HFF-Myc (cell line): Measurements from ENCODE around the gene LUC7L.
"Not testable (repeated sequence)": the region's sequence is repeated elsewhere in the genome, so short reads cannot be mapped to it uniquely, and the experiment has no call there.

ENCODE experiments used
- DNase-seq: peaks from one replicate; pipeline ENCODE4 v3.0.0-alpha.2; 2011; ENCODE audit warnings: low read depth; ENCODE audit errors: extremely low read depth
- H3K4me3 ChIP-seq: replicated peaks from 2 replicates; pipeline ENCODE4 v1.5.1; 2011; ENCODE audit warnings: low read depth, mild to moderate bottlenecking, control low read depth, low read length
- TF ChIP-seq, protein P1 (sequence below): IDR thresholded peaks from 2 replicates; pipeline ENCODE4 v1.5.1; 2012; ENCODE audit warnings: mild to moderate bottlenecking, low read depth, low read length, control low read depth; ENCODE audit errors: missing control alignments

Gene LUC7L

DNA sequence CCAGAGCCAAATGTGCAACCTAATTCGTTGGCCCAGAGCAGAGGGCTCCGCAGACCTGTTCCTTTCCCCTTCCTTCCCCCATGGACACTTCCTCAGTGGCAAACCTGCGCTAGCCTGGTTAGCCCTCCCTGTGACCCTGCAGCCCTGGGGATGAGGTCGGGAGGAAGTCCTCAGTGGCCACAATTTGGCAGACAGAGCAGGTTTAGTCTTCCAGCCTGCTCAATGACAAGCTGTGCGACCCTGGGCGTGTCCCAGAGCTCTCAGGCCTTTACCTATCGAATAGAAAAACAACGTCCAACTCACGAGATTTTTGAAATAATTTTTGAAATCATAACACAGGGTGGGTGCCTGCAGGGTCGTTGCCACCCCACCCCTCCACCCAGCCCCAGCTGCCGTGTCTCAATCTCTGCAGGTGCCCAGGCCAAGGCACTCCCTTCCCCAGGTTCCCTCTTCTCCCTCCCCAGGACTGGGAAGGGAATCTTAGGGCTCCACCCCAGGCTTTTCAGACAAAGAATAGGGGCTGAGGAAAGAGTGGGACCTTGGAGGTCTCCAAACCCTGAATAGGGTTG, 62.0 kb downstream of the LUC7L start:
- H3K4me3 ChIP-seq: no peak overlapping the region
- TF ChIP-seq, protein P1, sequence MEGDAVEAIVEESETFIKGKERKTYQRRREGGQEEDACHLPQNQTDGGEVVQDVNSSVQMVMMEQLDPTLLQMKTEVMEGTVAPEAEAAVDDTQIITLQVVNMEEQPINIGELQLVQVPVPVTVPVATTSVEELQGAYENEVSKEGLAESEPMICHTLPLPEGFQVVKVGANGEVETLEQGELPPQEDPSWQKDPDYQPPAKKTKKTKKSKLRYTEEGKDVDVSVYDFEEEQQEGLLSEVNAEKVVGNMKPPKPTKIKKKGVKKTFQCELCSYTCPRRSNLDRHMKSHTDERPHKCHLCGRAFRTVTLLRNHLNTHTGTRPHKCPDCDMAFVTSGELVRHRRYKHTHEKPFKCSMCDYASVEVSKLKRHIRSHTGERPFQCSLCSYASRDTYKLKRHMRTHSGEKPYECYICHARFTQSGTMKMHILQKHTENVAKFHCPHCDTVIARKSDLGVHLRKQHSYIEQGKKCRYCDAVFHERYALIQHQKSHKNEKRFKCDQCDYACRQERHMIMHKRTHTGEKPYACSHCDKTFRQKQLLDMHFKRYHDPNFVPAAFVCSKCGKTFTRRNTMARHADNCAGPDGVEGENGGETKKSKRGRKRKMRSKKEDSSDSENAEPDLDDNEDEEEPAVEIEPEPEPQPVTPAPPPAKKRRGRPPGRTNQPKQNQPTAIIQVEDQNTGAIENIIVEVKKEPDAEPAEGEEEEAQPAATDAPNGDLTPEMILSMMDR: no peak
- DNase-seq: no peak

DNA sequence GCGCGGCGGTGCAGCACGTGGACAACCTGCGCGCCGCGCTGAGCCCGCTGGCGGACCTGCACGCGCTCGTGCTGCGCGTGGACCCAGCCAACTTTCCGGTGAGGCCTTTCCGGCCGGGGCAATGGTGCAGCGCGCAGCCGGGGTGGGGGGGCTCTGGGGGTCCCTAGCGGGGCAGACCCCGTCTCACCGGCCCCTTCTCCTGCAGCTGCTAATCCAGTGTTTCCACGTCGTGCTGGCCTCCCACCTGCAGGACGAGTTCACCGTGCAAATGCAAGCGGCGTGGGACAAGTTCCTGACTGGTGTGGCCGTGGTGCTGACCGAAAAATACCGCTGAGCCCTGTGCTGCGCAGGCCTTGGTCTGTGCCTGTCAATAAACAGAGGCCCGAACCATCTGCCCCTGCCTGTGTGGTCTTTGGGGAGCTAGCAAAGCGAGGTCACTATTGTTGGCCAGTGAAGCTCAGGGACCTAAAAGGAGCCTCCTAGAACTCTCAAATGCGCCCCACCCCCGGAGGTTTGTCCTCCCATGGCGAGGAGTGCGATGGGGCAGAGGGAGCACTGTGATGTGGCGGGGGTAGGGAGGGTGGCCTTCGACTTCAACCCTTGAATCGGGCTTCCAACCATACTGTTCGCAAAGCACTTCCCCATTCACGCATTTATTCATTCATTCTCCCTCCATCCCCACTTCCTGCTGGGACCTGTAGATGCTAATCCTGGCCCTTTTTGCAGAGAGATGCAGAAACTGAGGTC, 62.7 kb downstream of the LUC7L start:
- H3K4me3 ChIP-seq: no peak overlapping the region
- TF ChIP-seq, protein P1: no peak
- no peak for DNase-seq

DNA sequence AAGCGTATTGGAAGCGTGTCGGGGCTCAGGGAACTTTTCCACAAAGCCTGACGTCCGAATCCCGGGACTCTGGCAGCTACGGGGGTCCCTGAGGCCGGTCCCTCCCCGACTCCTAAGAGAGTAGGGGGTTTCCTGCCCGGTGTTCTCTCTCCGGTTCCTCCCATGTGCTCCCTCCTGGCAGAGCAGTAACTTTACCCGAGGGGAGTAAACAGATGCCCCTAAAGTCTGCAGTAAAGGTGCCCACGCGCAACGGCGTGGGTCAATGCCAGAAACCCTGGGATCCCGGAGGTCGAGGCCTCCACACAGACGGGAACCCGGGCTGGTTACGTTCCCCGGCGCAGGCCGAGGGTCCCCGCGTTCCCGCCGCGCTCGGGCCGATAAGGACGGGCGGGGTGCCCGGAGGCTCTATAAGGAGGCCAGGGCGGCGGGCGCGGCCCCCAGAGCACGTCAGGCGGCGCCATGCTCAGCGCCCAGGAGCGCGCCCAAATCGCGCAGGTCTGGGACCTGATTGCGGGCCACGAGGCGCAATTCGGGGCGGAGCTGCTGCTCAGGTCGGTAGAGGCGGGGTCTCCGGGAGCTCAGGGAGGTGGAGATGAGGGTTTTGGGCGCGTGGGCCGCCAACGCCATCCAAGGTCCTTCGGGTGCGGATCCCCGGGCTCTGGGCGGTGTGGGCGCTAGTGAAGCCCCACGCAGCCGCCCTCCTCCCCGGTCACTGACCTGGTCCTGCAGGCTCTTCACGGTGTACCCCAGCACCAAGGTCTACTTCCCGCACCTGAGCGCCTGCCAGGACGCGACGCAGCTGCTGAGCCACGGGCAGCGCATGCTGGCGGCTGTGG, 63.5 kb downstream of the LUC7L start, which contains the start of gene HBM:
Gene HBM (plus strand): TSS at position 440 of the 836 bp plus-strand sequence. CDS start 20 bp downstream, at position 460.
- TF ChIP-seq, protein P1: no peak

DNA sequence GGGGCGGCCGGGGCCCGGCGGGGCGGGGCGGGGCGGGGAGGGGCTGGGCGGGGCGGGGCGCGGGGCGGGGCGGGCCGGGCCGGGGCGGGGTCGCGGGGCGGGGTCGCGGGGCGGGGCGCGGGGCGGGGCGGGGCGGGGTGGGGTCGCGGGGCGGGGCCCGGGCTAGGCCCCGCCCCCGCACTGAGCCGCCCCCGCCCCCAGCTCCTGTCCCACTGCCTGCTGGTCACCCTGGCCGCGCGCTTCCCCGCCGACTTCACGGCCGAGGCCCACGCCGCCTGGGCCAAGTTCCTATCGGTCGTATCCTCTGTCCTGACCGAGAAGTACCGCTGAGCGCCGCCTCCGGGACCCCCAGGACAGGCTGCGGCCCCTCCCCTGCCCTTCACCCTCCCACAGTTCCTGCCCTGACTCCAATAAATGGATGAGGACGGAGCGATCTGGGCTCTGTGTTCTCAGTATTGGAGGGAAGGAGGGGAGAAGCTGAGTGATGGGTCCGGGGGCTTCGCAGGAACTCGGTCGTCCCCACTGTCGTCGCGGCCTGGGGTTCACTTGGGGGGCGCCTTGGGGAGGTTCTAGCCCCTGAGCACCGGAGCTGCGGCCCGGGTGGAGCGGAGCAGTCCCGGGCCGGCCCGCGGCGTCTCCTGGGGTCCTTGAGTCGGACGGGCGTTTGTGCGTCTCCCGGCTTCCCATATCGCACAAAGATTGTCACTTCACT, 64.3 kb downstream of the LUC7L start:
- no peak overlapping the region for H3K4me3 ChIP-seq
- DNase-seq: no peak
- TF ChIP-seq, protein P1: no peak

More for the DNA sequence above, 63.5 kb downstream of the LUC7L start, which contains the start of gene HBM:
- no peak within 1 kb of the TSS for H3K4me3 ChIP-seq
- DNase-seq: no peak

DNA sequence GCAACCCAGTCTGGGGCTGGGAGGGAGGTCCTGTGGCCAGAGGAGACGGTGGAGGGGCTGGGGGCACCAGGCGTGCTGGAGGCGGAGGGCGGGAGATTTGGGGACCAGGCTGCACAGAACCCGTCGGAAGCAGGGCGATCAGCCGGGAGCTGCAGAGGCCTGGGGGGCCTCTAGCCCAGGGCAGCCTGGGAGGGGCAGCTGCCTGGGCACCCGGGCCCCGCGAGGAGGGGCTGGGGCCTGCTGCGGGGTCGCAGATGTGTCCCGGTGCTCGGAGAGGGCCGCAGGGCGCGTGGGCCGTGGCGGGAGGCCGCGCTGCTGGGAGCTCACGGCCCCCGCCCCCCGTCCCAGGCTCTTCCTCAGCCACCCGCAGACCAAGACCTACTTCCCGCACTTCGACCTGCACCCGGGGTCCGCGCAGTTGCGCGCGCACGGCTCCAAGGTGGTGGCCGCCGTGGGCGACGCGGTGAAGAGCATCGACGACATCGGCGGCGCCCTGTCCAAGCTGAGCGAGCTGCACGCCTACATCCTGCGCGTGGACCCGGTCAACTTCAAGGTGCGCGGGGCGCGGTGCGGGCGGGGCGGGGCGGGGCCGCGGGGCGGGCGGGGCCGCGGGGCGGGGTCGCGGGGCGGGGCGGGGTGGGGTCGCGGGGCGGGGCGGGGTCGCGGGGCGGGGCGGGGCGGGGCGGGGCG, 65.0 kb downstream of the LUC7L start:
- H3K4me3 ChIP-seq, DNase-seq: not testable (repeated sequence)

DNA sequence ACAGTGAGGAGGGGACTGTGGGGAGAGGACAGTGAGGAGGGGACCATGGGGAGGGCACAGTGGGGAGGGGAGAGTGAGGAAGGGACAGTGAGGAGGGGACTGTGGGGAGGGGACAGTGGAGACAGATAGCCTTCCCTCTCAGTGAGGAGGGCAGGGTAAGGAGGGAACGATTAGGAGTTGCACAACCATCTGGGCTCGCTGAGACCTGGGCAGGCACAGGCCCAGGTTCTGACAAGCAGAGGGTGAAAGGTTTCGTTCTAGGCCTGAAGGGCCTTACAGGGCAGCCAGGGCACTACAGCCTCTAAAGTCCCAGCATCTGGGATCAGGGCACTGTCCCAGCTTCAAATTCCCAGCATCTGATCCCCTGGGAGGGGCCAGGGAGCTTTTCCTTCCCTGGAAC, 65.6 kb downstream of the LUC7L start:
- DNase-seq, H3K4me3 ChIP-seq: not testable (repeated sequence)

DNA sequence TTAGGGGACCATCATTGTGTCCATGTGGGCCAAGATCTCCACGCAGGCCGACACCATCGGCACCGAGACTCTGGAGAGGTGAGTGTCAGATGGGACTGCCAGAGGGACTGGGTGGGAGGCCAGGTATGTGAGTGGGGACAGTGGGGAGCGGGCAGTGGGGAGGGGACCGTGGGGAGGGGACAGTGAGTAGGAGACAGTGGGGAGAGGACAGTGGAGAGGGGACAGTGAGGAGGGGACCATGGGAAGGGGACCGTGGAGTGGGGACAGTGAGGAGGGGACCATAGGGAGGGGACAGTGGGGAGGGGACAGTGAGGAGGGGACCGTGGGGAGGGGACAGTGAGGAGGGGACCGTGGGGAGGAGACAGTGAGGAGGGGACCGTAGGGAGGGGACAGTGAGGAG, 66.1 kb downstream of the LUC7L start:
- H3K4me3 ChIP-seq, DNase-seq: not testable (repeated sequence)
